Activated CD8-positive, alpha-beta memory T cell treated with anti-CD3 and anti-CD28 coated beads, Interleukin-2, amount 50 U/mL, for 1 hour (primary cell): ENCODE measurements around the gene TCF23.
"Not testable (repeated sequence)": the region's sequence is repeated elsewhere in the genome, so short reads cannot be mapped to it uniquely, and the experiment has no call there.

ENCODE experiments used
- DNase-seq: peaks from one replicate; pipeline ENCODE4 v3.0.0-alpha.2; 2020; ENCODE audit errors: extremely low read depth

The TCF23 gene

GRCh38 chr2:27189989-27190388, 41.2 kb downstream of the TCF23 start:
- DNase-seq: no peak

- DNase-seq: no peak
Observed at GRCh38 chr2:27191070-27191829, 42.4 kb downstream of the TCF23 start.

- no peak for DNase-seq
Observed at GRCh38 chr2:27194538-27195354, 45.9 kb downstream of the TCF23 start.

- not testable (repeated sequence) for DNase-seq
Observed at GRCh38 chr2:27195799-27196198, 47.0 kb downstream of the TCF23 start.

- not testable (repeated sequence) for DNase-seq
Observed at GRCh38 chr2:27198068-27198467, 49.3 kb downstream of the TCF23 start.

- DNase-seq: no peak
Observed at GRCh38 chr2:27198627-27199026, 49.8 kb downstream of the TCF23 start.

- no peak for DNase-seq
Observed at GRCh38 chr2:27199241-27199640, 50.4 kb downstream of the TCF23 start.

- no peak for DNase-seq
Observed at GRCh38 chr2:27201675-27202074, 52.9 kb downstream of the TCF23 start.

- no peak for DNase-seq
Observed at GRCh38 chr2:27202854-27203253, 54.0 kb downstream of the TCF23 start.

GRCh38 chr2:27203741-27204140, 54.9 kb downstream of the TCF23 start:
- no peak for DNase-seq

- no peak for DNase-seq
Observed at GRCh38 chr2:27204566-27204965, 55.8 kb downstream of the TCF23 start.

GRCh38 chr2:27205206-27205605, 56.4 kb downstream of the TCF23 start:
- DNase-seq: no peak

- no peak for DNase-seq
Observed at GRCh38 chr2:27206346-27206745, 57.5 kb downstream of the TCF23 start.
